ENCODE results near the gene FCGBP. TPM values are rescaled to one million over a fixed set of nuclear protein-coding genes. Genes with fewer than 3 reads are reported as not detected.
A peak's percentile ranks its signal among the peaks of the same experiment; 100 is the strongest.

FCGBP gene
- total RNA-seq, 3 donors from 2014 or later: 1,609 to 4,808 (median 4,422) TPM

DNA sequence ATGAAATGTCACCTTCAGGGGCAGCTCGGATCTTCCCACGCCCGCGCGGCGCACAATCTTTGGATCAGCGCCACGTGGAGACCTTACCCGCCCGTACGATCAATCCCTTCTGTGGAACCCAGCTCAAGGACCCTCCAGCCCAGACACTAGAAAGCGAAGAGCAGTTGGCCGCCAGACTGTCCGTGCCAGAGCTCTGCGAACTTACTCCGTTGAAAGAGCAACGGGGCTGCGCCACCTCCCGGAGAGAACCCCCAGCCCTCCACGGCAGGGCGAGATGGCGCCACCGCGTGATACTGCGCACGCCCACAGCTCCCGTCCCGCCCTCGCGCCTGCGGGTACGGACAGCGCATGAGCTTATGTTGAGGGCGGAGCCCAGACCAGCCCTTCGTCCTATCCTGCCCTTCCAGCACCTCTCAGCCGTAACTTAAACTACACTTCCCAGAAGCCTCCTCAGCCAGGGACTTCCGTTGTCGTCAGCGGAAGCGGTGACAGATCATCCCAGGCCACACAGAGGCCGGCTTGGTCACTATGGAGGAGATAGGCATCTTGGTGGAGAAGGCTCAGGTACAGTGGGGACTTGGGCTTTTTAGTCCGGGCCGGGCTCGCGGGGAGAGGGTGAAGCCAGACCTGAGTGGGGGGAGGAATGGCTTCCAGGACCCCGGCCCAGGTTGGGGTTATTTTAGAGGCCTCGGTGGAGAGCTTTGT lies 36.4 kb upstream of the FCGBP start, which contains the start of gene PSMC4:
PSMC4 (plus strand) TSS at position 491 of the 705 bp plus-strand sequence; CDS start at position 529, 38 bp downstream.
- ATAC-seq (peak; percentile 97), DNase-seq (peak; percentile 98 to 99 (median 99))
- TF ChIP-seq, protein P1, sequence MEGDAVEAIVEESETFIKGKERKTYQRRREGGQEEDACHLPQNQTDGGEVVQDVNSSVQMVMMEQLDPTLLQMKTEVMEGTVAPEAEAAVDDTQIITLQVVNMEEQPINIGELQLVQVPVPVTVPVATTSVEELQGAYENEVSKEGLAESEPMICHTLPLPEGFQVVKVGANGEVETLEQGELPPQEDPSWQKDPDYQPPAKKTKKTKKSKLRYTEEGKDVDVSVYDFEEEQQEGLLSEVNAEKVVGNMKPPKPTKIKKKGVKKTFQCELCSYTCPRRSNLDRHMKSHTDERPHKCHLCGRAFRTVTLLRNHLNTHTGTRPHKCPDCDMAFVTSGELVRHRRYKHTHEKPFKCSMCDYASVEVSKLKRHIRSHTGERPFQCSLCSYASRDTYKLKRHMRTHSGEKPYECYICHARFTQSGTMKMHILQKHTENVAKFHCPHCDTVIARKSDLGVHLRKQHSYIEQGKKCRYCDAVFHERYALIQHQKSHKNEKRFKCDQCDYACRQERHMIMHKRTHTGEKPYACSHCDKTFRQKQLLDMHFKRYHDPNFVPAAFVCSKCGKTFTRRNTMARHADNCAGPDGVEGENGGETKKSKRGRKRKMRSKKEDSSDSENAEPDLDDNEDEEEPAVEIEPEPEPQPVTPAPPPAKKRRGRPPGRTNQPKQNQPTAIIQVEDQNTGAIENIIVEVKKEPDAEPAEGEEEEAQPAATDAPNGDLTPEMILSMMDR (IDR thresholded peaks at IDR 0.05): peak; percentile 86
- no peaks in the 10 kb centered on the region for H3K9me3 ChIP-seq
- H3K36me3 ChIP-seq (ENCODE audit: low read depth): peaks cover 15% of the 10 kb centered on the region
- intact Hi-C loops (cut with DNase I, micrococcal nuclease): no loop called here
- peak within 1 kb of the TSS; percentile 52 for H3K4me3 ChIP-seq
- H3K4me1 ChIP-seq (ENCODE audit: low read depth): peaks cover 6% of the 10 kb centered on the region

DNA sequence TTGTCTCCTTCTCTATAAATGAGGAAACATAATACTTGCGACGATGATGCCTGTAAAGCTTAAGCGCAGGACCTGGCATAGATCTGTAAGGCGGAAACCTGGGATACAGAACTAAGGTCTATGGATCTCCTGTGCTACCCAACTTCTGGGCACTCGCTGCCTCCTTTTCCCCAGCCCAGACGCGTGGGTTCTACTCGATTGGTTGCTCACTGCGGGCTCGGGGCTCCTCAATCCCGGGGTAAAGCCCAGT lies 35.9 kb upstream of the FCGBP start:
- DNase-seq (no peak), ATAC-seq (peak; percentile 49)
- intact Hi-C loops (cut with DNase I, micrococcal nuclease): no loop called here
- Histone ChIP-seq H3K36me3 (ENCODE audit: low read depth) (peaks cover 15% of the 10 kb centered on the region), H3K9me3 (no peaks in the 10 kb centered on the region), H3K4me1 (ENCODE audit: low read depth) (peaks cover 6% of the 10 kb centered on the region), H3K4me3 (peak overlapping the region; percentile 52)
- TF ChIP-seq, protein P1 (IDR thresholded peaks at IDR 0.05): no peak

DNA sequence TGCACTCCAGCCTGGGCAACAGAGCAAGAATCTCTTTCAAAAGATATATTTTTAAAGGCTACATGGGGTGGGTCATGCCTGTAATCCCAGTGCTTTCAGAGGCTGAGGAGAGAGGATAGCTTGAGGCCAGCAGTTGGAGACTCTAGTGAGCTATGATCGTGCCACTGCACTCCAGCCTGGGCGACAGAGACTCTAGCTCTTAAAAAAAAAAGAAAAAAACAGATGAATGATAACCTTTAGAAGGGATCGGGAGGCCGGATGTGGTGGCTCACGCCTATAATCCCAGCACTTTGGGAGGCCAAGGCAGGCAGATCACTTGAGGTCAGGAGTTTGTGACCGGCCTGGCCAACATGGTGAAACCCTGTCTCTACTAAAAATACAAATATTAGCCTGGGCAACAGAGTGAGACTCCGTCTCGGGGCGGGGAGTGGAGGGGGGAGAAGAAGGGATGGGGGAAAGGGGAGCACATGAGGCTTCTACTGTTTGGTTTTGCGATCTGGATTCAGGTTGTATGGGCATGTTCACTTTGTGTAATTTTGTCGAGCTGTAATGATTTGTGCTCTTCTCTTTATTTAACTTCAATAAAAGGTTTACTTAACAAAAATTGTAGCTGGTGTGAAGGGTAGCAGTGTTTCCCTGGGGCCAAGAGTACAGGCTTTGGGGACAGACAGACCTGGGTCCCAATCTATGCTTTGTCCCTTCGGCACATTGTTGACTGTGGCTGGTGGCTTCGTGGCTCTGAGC lies 35.4 kb upstream of the FCGBP start:
- ATAC-seq: no peak
- H3K4me1 ChIP-seq (ENCODE audit: low read depth): peaks cover 6% of the 10 kb centered on the region
- intact Hi-C loops (cut with DNase I, micrococcal nuclease): no loop called here
- no peak overlapping the region for H3K4me3 ChIP-seq
- peaks cover 11% of the 10 kb centered on the region for H3K36me3 ChIP-seq (ENCODE audit: low read depth)
- H3K9me3 ChIP-seq: no peaks in the 10 kb centered on the region
- no peak for DNase-seq
- TF ChIP-seq, protein P1 (IDR thresholded peaks at IDR 0.05): no peak

DNA sequence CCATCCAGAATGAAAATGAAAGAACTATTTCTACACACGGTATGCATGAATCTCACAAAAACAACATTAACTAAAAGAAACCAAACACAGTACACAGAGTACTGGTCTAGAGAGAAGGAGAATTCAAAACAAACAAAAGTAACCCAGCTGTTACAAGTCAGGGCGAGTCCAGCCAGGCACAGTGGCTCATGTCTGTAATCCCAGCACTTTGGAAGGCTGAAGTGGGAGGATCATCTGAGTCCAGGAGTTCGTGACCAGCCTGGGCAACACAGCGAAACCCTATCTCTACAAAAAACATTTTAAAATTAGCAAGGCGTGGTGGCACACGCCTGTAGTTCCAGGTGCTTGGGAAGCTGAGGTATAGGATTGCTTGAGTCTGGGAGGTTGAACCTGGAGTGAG lies 34.8 kb upstream of the FCGBP start:
- no peaks in the 10 kb centered on the region for H3K9me3 ChIP-seq
- no peak overlapping the region for H3K4me3 ChIP-seq
- H3K4me1 ChIP-seq (ENCODE audit: low read depth): peaks cover 6% of the 10 kb centered on the region
- no peak for DNase-seq
- no peak for ATAC-seq
- TF ChIP-seq, protein P1 (IDR thresholded peaks at IDR 0.05): no peak
- H3K36me3 ChIP-seq (ENCODE audit: low read depth): peaks cover 5% of the 10 kb centered on the region
- intact Hi-C loops (cut with DNase I, micrococcal nuclease): no loop called here

DNA sequence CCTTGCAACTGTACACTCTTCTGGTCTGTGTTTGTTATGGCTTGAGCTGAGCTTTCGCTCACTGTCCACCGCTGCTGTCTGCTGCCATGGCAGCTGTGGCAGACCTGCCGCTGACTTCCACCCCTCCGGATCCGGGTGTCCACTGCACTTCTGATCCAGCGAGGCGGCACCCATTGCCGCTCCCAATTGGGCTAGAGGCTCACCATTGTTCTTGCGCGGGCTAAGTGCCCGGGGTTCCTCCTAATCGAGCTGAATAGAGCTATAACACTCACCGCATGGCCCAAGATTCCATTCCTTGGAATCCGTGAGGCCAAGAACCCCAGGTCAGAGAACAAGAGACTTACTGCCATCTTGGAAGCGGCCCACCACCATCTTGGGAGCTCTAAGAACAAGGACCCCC lies 34.4 kb upstream of the FCGBP start:
- H3K4me1 ChIP-seq (ENCODE audit: low read depth): peaks cover 6% of the 10 kb centered on the region
- TF ChIP-seq, protein P1 (IDR thresholded peaks at IDR 0.05): no peak
- peaks cover 4% of the 10 kb centered on the region for H3K36me3 ChIP-seq (ENCODE audit: low read depth)
- no peaks in the 10 kb centered on the region for H3K9me3 ChIP-seq
- no peak overlapping the region for H3K4me3 ChIP-seq
- intact Hi-C loops (cut with DNase I, micrococcal nuclease): no loop called here
- peak in 1 of 3 donors; percentile 41 for DNase-seq
- no peak for ATAC-seq

All from mucosa of descending colon (tissue), 3 donors.